IgD-negative memory B cell (primary cell): Measurements from ENCODE around the gene CALHM4. TPM values are rescaled to one million over a fixed set of nuclear protein-coding genes. Genes with fewer than 3 reads are reported as not detected.

Experiments used
- H3K27ac Mint-ChIP-seq, 3 donors: one replicate each; pipeline ENCODE4 v1.8.0; 2020 to 2022; ENCODE audit warnings: mild to moderate bottlenecking in 3 of 3, mixed read lengths in 3 of 3, moderate library complexity in 1 of 3
- H3K27me3 Mint-ChIP-seq: one replicate; pipeline ENCODE4 v1.8.0; 2021; ENCODE audit warnings: mixed read lengths
- H3K36me3 Mint-ChIP-seq: one replicate; pipeline ENCODE4 v1.8.0; 2020; ENCODE audit warnings: mild to moderate bottlenecking, mixed read lengths
- H3K4me1 Mint-ChIP-seq, 3 donors: one replicate each; pipeline ENCODE4 v1.8.0; 2020 to 2022; ENCODE audit warnings: mixed read lengths in 3 of 3, mild to moderate bottlenecking in 1 of 3
- H3K4me3 Mint-ChIP-seq, 4 donors: one replicate each; pipeline ENCODE4 v1.8.0; 2020 to 2022; ENCODE audit warnings: mild to moderate bottlenecking in 4 of 4, mixed read lengths in 4 of 4, moderate library complexity in 3 of 4
- H3K9me3 Mint-ChIP-seq, 3 donors: one replicate each; pipeline ENCODE4 v1.8.0; 2020 to 2021; ENCODE audit warnings: mixed read lengths in 3 of 3, mild to moderate bottlenecking in 1 of 3
- polyA plus RNA-seq: library from polyadenylated mRNA; unstranded; fragments of 300-500 nt; fragmentation: Illumina TruSeq; gene quantifications from one replicate; pipeline ENCODE4 v1.2.3, GENCODE V29; 2021

CALHM4 gene
- polyA plus RNA-seq, 1 donor from 2014 or later = not detected

- peaks cover 2% of the 10 kb centered on the region for H3K27me3 Mint-ChIP-seq
- no peaks in the 10 kb centered on the region for H3K9me3 Mint-ChIP-seq
- H3K36me3 Mint-ChIP-seq = no peaks in the 10 kb centered on the region
- H3K4me1 Mint-ChIP-seq = peaks cover 7 to 12% (median 12%) of the 10 kb centered on the region in 3 donors
- H3K27ac Mint-ChIP-seq = no peak overlapping the region
- H3K4me3 Mint-ChIP-seq = no peak overlapping the region
Measured at GRCh38 chr6:116529466-116530290, 23.9 kb upstream of the CALHM4 start.

DNA sequence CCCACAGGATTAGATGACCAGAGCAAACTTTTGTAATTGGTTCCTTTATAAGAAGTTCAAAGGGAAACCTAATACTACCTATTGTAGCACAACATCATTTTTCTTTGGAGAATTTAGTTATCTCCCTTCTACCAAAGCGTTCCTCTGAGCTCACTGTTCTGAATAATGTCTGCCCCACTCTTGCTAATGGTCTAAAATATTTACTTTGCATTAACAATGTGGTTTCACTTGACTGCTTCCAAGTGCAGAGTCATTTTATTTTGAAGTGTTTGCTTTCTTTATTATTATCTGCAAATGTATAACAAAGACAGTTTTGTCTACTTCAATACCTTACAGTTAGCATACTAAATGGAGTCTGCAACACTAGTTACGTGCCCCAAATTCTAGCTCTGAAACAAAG lies 23.1 kb upstream of the CALHM4 start:
- H3K27me3 Mint-ChIP-seq = peaks cover 2% of the 10 kb centered on the region
- no peak overlapping the region for H3K27ac Mint-ChIP-seq
- no peak overlapping the region for H3K4me3 Mint-ChIP-seq
- peaks cover 7 to 12% (median 12%) of the 10 kb centered on the region in 3 donors for H3K4me1 Mint-ChIP-seq
- no peaks in the 10 kb centered on the region for H3K9me3 Mint-ChIP-seq
- H3K36me3 Mint-ChIP-seq = no peaks in the 10 kb centered on the region

DNA sequence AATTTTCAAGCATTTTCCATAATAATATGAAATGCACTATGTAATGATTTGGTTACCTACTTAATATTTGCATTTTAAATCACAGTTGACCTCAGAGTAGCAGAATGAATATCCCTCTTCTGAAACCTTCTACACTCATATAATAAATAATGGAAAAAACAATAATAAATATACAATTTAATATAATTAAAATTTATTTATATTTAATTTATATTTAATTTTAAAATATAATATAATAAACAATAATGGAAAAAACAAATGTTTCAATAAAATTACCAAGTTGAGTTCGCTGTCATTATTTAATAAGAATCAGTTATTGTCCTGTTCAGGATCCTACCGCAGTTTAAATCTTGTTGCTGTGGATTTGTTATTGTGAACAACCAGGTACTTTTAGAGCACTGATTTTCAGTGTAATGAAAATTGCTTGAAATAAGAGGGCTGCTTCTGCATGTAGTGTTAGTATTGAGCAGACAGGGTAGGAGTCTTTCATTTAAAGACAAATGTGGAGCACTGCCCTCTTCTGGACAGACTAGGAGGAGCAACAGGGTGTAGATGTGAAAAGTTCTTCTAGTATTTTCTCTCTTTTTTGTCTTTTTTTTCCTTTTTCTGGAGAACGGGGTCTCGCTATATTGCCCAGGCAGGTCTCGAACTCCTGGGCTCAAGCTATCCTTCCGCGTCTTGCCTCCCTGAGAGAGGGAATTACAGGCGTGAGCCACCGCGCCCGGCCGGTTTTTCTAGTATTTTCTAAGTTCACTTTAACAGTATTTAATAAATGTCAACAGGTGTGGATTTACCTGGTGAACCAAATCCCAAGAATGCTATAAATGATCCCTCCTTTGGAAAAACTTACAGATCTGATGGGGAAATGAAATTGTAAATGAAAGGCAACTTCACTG lies 21.6 kb upstream of the CALHM4 start:
- Mint-ChIP-seq H3K36me3 (no peaks in the 10 kb centered on the region), H3K4me1 (peaks cover 9 to 16% (median 12%) of the 10 kb centered on the region in 3 donors), H3K9me3 (no peaks in the 10 kb centered on the region), H3K4me3 (no peak overlapping the region), H3K27me3 (peaks cover 2% of the 10 kb centered on the region), H3K27ac (no peak overlapping the region)

DNA sequence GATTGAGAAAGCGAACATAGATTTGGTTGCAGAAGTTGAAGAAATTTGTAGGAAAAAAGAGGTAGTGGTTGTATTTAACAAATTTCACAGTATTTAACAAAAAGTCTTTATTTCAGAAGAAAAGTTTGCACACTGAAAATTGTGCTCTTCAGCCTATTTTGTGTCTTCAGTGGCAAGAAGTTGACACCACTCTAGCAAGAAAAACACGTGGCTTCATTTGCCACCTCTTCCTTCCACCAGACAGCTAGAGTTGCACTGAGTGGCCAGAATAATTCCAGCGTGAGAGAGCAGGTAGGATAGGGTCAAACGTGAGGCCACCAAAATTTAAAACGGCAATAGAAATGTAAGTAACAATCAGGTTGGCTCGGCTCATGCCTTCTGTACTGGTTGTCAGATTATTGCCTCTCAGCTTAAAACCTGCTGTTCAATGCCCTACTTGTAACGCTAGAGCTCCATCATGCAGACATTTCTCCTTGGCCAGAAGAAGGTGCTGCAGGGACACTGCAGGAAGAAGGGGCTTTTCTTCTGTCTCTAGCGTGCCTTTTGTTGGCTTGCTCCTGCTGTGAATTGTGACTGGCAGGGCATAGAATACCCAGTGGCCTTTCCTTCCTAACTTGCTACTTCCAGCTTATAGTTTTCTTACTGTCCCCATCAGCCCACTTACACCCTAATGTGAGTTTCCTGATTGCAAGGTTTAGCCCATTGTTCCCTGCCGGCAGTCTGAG lies 20.2 kb upstream of the CALHM4 start:
- H3K4me1 Mint-ChIP-seq = peaks cover 8 to 16% (median 12%) of the 10 kb centered on the region in 3 donors

GRCh38 chr6:116535109-116535508 lies 18.4 kb upstream of the CALHM4 start:
- Mint-ChIP-seq H3K27ac (no peak overlapping the region), H3K27me3 (peaks cover 2% of the 10 kb centered on the region), H3K4me3 (no peak overlapping the region), H3K9me3 (no peaks in the 10 kb centered on the region), H3K36me3 (no peaks in the 10 kb centered on the region), H3K4me1 (peaks cover 5 to 16% (median 10%) of the 10 kb centered on the region in 3 donors)

More for the DNA sequence above, 20.2 kb upstream of the CALHM4 start:
- H3K9me3 Mint-ChIP-seq = no peaks in the 10 kb centered on the region
- no peak overlapping the region for H3K27ac Mint-ChIP-seq
- H3K4me3 Mint-ChIP-seq = no peak overlapping the region
- no peaks in the 10 kb centered on the region for H3K36me3 Mint-ChIP-seq
- H3K27me3 Mint-ChIP-seq = peaks cover 2% of the 10 kb centered on the region

GRCh38 chr6:116536216-116536621 lies 17.3 kb upstream of the CALHM4 start:
- H3K4me3 Mint-ChIP-seq = no peak overlapping the region
- H3K4me1 Mint-ChIP-seq = peaks cover 4 to 9% (median 4%) of the 10 kb centered on the region in 3 donors
- H3K36me3 Mint-ChIP-seq = no peaks in the 10 kb centered on the region
- no peaks in the 10 kb centered on the region for H3K9me3 Mint-ChIP-seq
- no peak overlapping the region for H3K27ac Mint-ChIP-seq
- peaks cover 2% of the 10 kb centered on the region for H3K27me3 Mint-ChIP-seq

- peaks cover 1% of the 10 kb centered on the region for H3K27me3 Mint-ChIP-seq
- H3K4me3 Mint-ChIP-seq = no peak overlapping the region
- H3K36me3 Mint-ChIP-seq = no peaks in the 10 kb centered on the region
- H3K27ac Mint-ChIP-seq = no peak overlapping the region
- H3K4me1 Mint-ChIP-seq = no peaks in the 10 kb centered on the region
- H3K9me3 Mint-ChIP-seq = no peaks in the 10 kb centered on the region
Measured at GRCh38 chr6:116542426-116542825, 11.1 kb upstream of the CALHM4 start.

DNA sequence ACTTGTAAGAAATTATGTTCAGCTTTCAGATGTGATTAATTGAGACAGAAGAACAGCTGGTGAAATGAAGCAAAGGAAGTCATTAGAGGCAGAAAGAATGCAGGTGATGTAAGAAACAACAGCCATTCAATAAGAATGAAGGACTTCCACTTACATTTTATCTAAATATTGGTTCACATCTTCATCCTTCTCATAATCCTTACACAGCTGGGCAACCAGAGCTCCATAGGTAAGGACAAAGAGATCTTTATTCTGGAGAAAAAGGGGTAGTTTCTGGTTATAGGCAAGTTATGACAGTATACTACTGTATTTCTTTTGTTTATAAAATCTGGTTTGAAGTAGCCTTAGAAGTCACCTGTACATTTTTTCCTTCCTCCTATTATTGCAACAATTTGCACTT lies 10.4 kb upstream of the CALHM4 start:
- H3K27ac Mint-ChIP-seq = no peak overlapping the region
- peaks cover 1% of the 10 kb centered on the region for H3K27me3 Mint-ChIP-seq
- no peaks in the 10 kb centered on the region for H3K4me1 Mint-ChIP-seq
- H3K36me3 Mint-ChIP-seq = no peaks in the 10 kb centered on the region
- H3K9me3 Mint-ChIP-seq = no peaks in the 10 kb centered on the region
- no peak overlapping the region for H3K4me3 Mint-ChIP-seq

DNA sequence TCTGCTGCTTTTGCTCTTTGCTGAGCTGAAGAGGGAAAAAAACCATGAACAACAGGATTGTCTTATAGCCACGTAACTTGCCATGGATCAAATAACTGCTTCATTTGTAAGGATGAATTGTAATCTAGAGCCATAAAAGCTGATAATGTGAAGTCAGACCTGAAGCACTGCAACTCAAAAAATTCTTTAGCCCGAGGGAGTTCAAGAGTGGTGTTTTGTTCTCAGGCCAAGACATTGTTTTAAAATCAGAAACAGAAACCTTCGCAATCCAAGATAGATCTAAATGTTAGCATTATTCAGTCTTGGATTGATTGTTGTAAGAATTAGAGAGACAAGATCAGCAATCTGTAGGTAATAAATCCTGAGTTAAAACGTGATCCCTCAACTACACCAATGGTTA lies 7.9 kb upstream of the CALHM4 start, which contains the start of gene TRAPPC3L:
TRAPPC3L (minus strand) TSS at position 34 of the 400 bp plus-strand sequence. CDS start 170 bp downstream, outside the sequence.
- H3K9me3 Mint-ChIP-seq = no peaks in the 10 kb centered on the region
- H3K4me3 Mint-ChIP-seq = no peak within 1 kb of the TSS
- no peaks in the 10 kb centered on the region for H3K4me1 Mint-ChIP-seq
- H3K27ac Mint-ChIP-seq = no peak within 1 kb of the TSS
- H3K27me3 Mint-ChIP-seq = peaks cover 1% of the 10 kb centered on the region
- H3K36me3 Mint-ChIP-seq = no peaks in the 10 kb centered on the region

DNA sequence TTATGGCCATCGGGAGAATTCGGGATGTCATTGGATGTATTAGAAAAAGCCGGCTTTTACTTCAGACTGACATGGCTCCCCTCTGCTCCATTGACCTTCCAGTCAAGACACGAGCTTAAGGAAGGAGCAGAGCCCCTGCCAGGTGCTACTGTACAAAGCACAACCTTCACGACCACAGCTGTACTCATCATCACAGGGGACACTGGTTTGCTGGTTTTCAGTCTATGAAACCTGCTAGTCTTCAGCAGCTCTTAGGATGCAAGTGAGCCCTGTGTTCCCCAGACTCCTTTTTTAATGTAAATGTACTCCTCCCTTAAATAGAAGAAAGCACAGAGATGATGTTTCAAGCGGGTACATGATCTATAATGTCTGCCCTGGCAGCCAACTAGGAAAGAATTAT lies 6.2 kb upstream of the CALHM4 start:
- Mint-ChIP-seq H3K36me3 (no peaks in the 10 kb centered on the region), H3K27me3 (peaks cover 5% of the 10 kb centered on the region), H3K4me1 (no peaks in the 10 kb centered on the region), H3K9me3 (no peaks in the 10 kb centered on the region), H3K4me3 (no peak overlapping the region), H3K27ac (no peak overlapping the region)

DNA sequence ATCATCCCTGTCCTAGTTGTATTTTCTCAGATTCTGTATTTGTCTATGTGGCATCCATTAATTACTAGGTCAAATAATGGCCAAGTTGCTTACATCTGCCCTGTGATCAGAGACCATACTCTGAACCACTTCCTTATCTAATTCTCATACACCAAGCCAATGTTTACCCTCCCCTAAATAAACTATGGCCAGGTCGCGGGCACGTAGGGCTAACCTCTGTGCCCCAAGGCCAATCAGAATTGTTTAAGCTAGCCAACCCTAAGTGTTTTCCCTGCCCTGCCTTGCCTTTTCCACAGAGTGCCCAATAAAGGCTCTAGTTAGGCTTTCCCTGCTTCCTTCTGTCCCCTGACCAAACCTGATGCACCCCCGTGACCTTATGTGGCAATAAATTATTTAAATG lies 2.8 kb upstream of the CALHM4 start:
- no peaks in the 10 kb centered on the region for H3K9me3 Mint-ChIP-seq
- H3K27me3 Mint-ChIP-seq = peaks cover 8% of the 10 kb centered on the region
- H3K36me3 Mint-ChIP-seq = no peaks in the 10 kb centered on the region
- no peak overlapping the region for H3K4me3 Mint-ChIP-seq
- H3K27ac Mint-ChIP-seq = no peak overlapping the region
- H3K4me1 Mint-ChIP-seq = no peaks in the 10 kb centered on the region

DNA sequence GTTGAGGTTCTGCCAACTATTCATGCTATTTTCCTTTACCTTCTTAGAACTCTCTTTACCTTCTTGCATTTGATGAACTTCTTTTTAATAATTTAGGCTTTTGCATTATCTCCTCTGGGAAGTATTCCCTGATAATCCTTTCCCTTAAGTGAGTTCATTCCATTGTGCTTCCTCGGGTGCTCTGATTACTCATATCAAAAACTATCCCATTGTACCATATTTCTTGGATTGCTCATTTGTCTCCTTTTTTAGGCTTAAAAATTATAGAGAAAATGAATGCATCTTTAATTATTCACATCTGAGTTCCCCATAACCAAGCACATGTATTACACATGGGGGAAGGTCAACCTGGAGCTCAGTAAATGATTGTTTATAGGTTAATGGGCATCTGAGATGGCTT lies 2.5 kb downstream of the CALHM4 start:
- no peak overlapping the region for H3K4me3 Mint-ChIP-seq
- H3K27me3 Mint-ChIP-seq = peaks cover 8% of the 10 kb centered on the region
- H3K27ac Mint-ChIP-seq = no peak overlapping the region
- peaks cover 1% of the 10 kb centered on the region for H3K36me3 Mint-ChIP-seq
- H3K9me3 Mint-ChIP-seq = no peaks in the 10 kb centered on the region
- H3K4me1 Mint-ChIP-seq = no peaks in the 10 kb centered on the region

DNA sequence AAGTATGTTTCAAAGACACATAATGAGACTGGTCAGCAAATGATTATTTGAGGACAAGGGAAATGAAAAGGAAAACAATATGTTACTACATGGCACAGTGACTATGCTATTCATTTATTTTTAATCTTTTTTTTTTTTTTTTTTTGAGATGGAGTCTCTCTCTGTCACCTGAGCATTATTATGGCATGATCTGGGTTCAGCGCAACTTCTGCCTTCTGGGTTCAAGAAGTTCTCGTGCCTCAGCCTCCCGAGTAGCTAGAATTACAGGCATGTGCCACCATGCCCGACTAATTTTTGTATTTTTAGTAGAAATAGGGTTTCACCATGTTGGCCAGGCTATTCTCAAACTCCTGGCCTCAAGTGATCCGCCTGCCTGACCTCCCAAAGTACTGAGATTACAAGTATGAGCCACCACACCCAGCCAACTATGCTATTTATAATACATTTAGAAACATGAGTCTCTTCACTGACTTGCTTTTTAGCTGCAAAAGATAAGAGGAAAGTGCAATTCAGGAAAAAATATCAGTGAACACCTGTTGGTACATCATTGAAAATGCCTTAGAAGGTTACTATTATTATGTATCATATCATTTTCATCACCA lies 3.4 kb downstream of the CALHM4 start:
- H3K9me3 Mint-ChIP-seq = no peaks in the 10 kb centered on the region
- H3K36me3 Mint-ChIP-seq = peaks cover 1% of the 10 kb centered on the region
- H3K4me3 Mint-ChIP-seq = no peak overlapping the region
- no peak overlapping the region for H3K27ac Mint-ChIP-seq
- no peaks in the 10 kb centered on the region for H3K4me1 Mint-ChIP-seq
- peaks cover 6% of the 10 kb centered on the region for H3K27me3 Mint-ChIP-seq

DNA sequence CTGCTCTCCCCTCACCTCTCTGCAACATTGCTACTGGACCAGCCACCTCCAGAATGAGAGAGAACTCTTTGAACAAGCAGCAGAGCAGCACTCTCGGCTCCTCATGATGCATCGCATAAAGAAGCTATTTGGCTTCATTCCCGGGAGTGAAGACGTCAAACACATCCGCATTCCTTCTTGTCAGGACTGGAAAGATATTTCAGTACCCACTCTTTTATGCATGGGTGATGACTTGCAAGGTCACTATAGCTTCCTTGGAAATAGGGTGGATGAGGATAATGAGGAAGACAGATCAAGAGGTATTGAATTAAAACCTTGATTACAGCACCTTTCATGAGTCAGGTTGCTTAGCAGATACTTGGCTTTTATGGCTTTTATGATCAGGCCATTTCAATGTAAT lies 4.3 kb downstream of the CALHM4 start:
- Mint-ChIP-seq H3K4me3 (no peak overlapping the region), H3K27ac (no peak overlapping the region), H3K9me3 (no peaks in the 10 kb centered on the region), H3K36me3 (peaks cover 4% of the 10 kb centered on the region), H3K4me1 (no peaks in the 10 kb centered on the region), H3K27me3 (peaks cover 6% of the 10 kb centered on the region)
